ENCODE results near the gene NLGN1. TPM values are rescaled to one million over a fixed set of nuclear protein-coding genes. Genes with fewer than 3 reads are reported as not detected.

The NLGN1 gene
- total and polyA plus RNA-seq, 12 donors = 0.88 to 19.9 (median 12.6) TPM

- Histone ChIP-seq H3K27me3 (no peaks in the 10 kb centered on the region), H3K9me3 (no peaks in the 10 kb centered on the region), H3K27ac (no peak overlapping the region), H3K36me3 (no peaks in the 10 kb centered on the region), H3K4me3 (no peak overlapping the region), H3K4me1 (peaks cover 0 to 8% (median 0%) of the 10 kb centered on the region in 9 donors)
- no peak for DNase-seq
- no peak for ATAC-seq
- intact Hi-C loops (cut with DNase I) = loop anchor here (2.0 to 10.0 kb wide), 6 partner anchors 140 to 748 kb away; no protein-coding TSS in a partner anchor
- WGBS, 2 donors = 52 to 57% methylated on average over 4 of the region's 4 CpGs
- TF ChIP-seq CTCF (IDR thresholded peaks at IDR 0.05) = no peak
Observed at GRCh38 chr3:173552526-173552925, 155.0 kb downstream of the NLGN1 start.

- ATAC-seq (peak in 1 of 8 donors; percentile 37), DNase-seq (peak in 1 of 2 donors; percentile 16)
- WGBS, 2 donors = 10% methylated on average over 3 of the region's 3 CpGs
- no peak overlapping the region for H3K4me3 ChIP-seq
- H3K9me3 ChIP-seq = no peaks in the 10 kb centered on the region
- no peak overlapping the region for H3K27ac ChIP-seq
- intact Hi-C loops (cut with DNase I) = loop anchor here (1.0 to 10.0 kb wide), 8 partner anchors 141 to 749 kb away; no protein-coding TSS in a partner anchor
- peak; percentile 46 to 79 (median 67) for TF ChIP-seq CTCF (IDR thresholded peaks at IDR 0.05)
- H3K4me1 ChIP-seq = peaks cover 0 to 8% (median 0%) of the 10 kb centered on the region in 9 donors
- H3K36me3 ChIP-seq = no peaks in the 10 kb centered on the region
- no peaks in the 10 kb centered on the region for H3K27me3 ChIP-seq
Observed at GRCh38 chr3:173553635-173554280, 156.2 kb downstream of the NLGN1 start.

- peaks cover 0 to 8% (median 0%) of the 10 kb centered on the region in 9 donors for H3K4me1 ChIP-seq
- TF ChIP-seq CTCF (IDR thresholded peaks at IDR 0.05) = no peak
- H3K9me3 ChIP-seq = no peaks in the 10 kb centered on the region
- no peaks in the 10 kb centered on the region for H3K36me3 ChIP-seq
- ATAC-seq (no peak), DNase-seq (no peak)
- intact Hi-C loops (cut with DNase I) = loop anchor here in 6 of 10 donors (5.0 to 10.0 kb wide), 4 partner anchors 144 to 752 kb away; no protein-coding TSS in a partner anchor
- H3K4me3 ChIP-seq = no peak overlapping the region
- H3K27ac ChIP-seq = no peak overlapping the region
- H3K27me3 ChIP-seq = no peaks in the 10 kb centered on the region
- 82 to 85% methylated on average over 2 of the region's 2 CpGs for WGBS, 2 donors
Observed at GRCh38 chr3:173556546-173556945, 159.0 kb downstream of the NLGN1 start.

- Histone ChIP-seq H3K4me3 (no peak overlapping the region), H3K4me1 (no peaks in the 10 kb centered on the region), H3K36me3 (no peaks in the 10 kb centered on the region), H3K27me3 (no peaks in the 10 kb centered on the region), H3K27ac (no peak overlapping the region), H3K9me3 (no peaks in the 10 kb centered on the region)
- DNase-seq (no peak), ATAC-seq (no peak)
- intact Hi-C loops (cut with DNase I) = no loop called here
- TF ChIP-seq CTCF (IDR thresholded peaks at IDR 0.05) = no peak
- WGBS, 2 donors = 82 to 93% methylated on average over 3 of the region's 3 CpGs
Observed at GRCh38 chr3:173567997-173568396, 170.5 kb downstream of the NLGN1 start.

All from heart right ventricle (tissue), 16 donors.